ENCODE measurements around the gene EPS15. TPM values are rescaled to one million over a fixed set of nuclear protein-coding genes. Genes with fewer than 3 reads are reported as not detected.
"Not testable (repeated sequence)": the region's sequence is repeated elsewhere in the genome, so short reads cannot be mapped to it uniquely, and the experiment has no call there.

The EPS15 gene
- total RNA-seq, 4 donors from 2014 or later, result 49.8 to 84.3 (median 62.5) TPM

GRCh38 chr1:51537568-51537967 is 18.5 kb upstream of the EPS15 start:
- no peak overlapping the region for H3K4me3 ChIP-seq
- DNase-seq (ENCODE audit: extremely low spot score), result no peak
- 100% methylated on average over 1 of the region's 1 CpG for WGBS
- intact Hi-C loops (cut with DNase I), result loop anchor here (10.0 kb wide), 1 partner anchor 123 kb away; no protein-coding TSS in a partner anchor
- peaks cover 0 to 6% (median 0%) of the 10 kb centered on the region in 4 donors for H3K9me3 ChIP-seq
- H3K36me3 ChIP-seq, result no peaks in the 10 kb centered on the region
- H3K4me1 ChIP-seq, result peaks cover 6 to 8% (median 7%) of the 10 kb centered on the region in 4 donors
- TF ChIP-seq POLR2A (IDR thresholded peaks at IDR 0.05; ENCODE audit: low read depth), result no peak
- no peak for TF ChIP-seq CTCF (IDR thresholded peaks at IDR 0.05)
- TF ChIP-seq POLR2AphosphoS5 (IDR thresholded peaks at IDR 0.05), result no peak
- TF ChIP-seq EP300 (IDR thresholded peaks at IDR 0.05), result no peak
- no peak overlapping the region for H3K27ac ChIP-seq (replicated peaks in 1 of 4)
- no peaks in the 10 kb centered on the region for H3K27me3 ChIP-seq

DNA sequence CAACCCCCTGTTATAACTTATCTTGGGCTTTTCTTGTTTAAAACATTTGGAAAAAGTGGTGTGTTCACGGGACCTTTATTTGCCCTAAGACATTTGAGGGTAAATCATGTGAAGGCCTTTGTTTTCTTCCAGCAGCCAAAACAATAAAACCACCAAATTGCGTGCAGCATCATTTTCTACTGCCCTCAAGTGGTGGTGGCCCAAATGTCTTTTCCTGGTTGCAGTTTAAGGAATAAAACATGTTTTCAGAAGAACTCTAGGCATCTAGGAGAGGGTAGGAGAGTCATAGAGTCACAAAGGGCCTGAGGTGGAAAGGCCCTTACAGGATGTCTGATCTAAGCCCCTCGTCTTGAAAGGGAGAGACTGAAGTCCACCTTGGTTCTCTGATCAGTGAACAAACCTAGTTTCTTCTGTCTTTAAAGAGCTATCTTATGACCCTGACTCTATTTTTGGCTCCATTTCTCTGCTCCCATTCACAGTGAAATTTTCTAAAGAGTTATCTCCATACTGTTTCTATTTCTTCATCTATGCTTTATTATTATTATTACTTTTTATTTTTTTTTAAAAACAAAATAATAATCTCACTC is 16.0 kb upstream of the EPS15 start:
- WGBS, result 19% methylated on average over 3 of the region's 3 CpGs
- no peak for DNase-seq (ENCODE audit: extremely low spot score)

GRCh38 chr1:51534447-51534846 is 15.4 kb upstream of the EPS15 start:
- DNase-seq (ENCODE audit: extremely low spot score), result no peak
- Histone ChIP-seq H3K9me3 (peaks cover 0 to 6% (median 0%) of the 10 kb centered on the region in 4 donors), H3K36me3 (no peaks in the 10 kb centered on the region), H3K4me3 (no peak overlapping the region), H3K27ac (replicated peaks in 1 of 4) (no peak overlapping the region), H3K4me1 (peaks cover 6 to 8% (median 7%) of the 10 kb centered on the region in 4 donors), H3K27me3 (no peaks in the 10 kb centered on the region)
- WGBS, result 68% methylated on average over 3 of the region's 3 CpGs
- intact Hi-C loops (cut with DNase I), result loop anchor here (10.0 kb wide), 1 partner anchor 120 kb away; no protein-coding TSS in a partner anchor
- TF ChIP-seq EP300 (IDR thresholded peaks at IDR 0.05), result no peak

More for the DNA sequence above, 16.0 kb upstream of the EPS15 start:
- Histone ChIP-seq H3K27me3 (no peaks in the 10 kb centered on the region), H3K36me3 (no peaks in the 10 kb centered on the region), H3K4me1 (peaks cover 6 to 8% (median 7%) of the 10 kb centered on the region in 4 donors), H3K9me3 (peaks cover 0 to 6% (median 0%) of the 10 kb centered on the region in 4 donors), H3K27ac (replicated peaks in 1 of 4) (no peak overlapping the region), H3K4me3 (no peak overlapping the region)
- TF ChIP-seq POLR2A (IDR thresholded peaks at IDR 0.05; ENCODE audit: low read depth) (no peak), CTCF (IDR thresholded peaks at IDR 0.05) (peak; percentile 61 to 75 (median 67))
- intact Hi-C loops (cut with DNase I), result loop anchor here (10.0 kb wide), 1 partner anchor 120 kb away; no protein-coding TSS in a partner anchor

DNA sequence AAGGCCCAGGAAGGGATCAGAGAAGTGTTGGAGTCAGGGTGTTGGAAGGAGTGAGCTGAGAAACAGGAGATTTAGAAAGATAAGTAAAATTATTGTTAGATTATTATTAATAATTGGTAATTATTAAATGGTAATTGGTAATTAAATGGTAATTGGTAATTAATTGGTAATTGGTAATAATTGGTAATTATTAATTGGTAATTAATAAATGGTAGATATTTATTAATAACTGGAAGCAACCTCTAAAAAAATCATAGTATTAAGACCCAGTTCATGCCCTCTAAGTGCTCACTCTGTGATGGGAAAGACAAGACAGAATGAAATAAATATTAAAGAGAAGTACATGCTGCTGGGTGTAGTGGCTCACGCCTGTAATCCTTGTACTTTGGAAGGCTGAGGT is 13.8 kb upstream of the EPS15 start:
- DNase-seq (ENCODE audit: extremely low spot score), result no peak
- intact Hi-C loops (cut with DNase I), result loop anchor here (10.0 kb wide), 1 partner anchor 118 kb away; no protein-coding TSS in a partner anchor
- peaks cover 6 to 8% (median 7%) of the 10 kb centered on the region in 4 donors for H3K4me1 ChIP-seq
- 92% methylated on average over 1 of the region's 1 CpG for WGBS
- no peaks in the 10 kb centered on the region for H3K27me3 ChIP-seq
- H3K4me3 ChIP-seq, result no peak overlapping the region
- TF ChIP-seq POLR2A (IDR thresholded peaks at IDR 0.05; ENCODE audit: low read depth), result no peak
- no peak for TF ChIP-seq POLR2AphosphoS5 (IDR thresholded peaks at IDR 0.05)
- no peak for TF ChIP-seq EP300 (IDR thresholded peaks at IDR 0.05)
- TF ChIP-seq CTCF (IDR thresholded peaks at IDR 0.05), result no peak
- no peaks in the 10 kb centered on the region for H3K36me3 ChIP-seq
- H3K27ac ChIP-seq (replicated peaks in 1 of 4), result no peak overlapping the region
- peaks cover 0 to 6% (median 0%) of the 10 kb centered on the region in 4 donors for H3K9me3 ChIP-seq

DNA sequence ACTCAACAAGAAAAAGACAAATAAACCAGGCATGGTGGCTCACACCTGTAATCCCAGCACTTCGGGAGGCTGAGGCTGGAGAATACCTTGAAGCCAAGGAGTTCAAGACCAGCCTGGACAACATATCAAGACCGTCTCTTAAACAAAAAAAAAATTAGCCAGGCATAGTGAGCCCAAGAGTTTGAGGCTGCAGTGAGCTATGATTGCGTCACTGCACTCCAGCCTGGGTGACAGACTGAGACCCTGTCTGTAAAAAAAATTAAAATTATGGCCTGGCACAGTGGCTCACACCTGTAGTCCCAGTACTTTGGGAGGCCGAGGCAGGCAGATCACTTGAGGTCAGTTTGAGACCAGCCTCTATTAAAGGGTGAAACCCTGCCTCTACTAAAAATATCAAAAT is 11.4 kb upstream of the EPS15 start:
- WGBS, result 90% methylated on average over 4 of the region's 4 CpGs
- not testable (repeated sequence) for H3K27ac ChIP-seq (replicated peaks in 1 of 4); H3K9me3 ChIP-seq; DNase-seq (ENCODE audit: extremely low spot score); H3K27me3 ChIP-seq; H3K36me3 ChIP-seq; H3K4me3 ChIP-seq; H3K4me1 ChIP-seq
- intact Hi-C loops (cut with DNase I), result loop anchor here (10.0 kb wide), 1 partner anchor 116 kb away; no protein-coding TSS in a partner anchor

DNA sequence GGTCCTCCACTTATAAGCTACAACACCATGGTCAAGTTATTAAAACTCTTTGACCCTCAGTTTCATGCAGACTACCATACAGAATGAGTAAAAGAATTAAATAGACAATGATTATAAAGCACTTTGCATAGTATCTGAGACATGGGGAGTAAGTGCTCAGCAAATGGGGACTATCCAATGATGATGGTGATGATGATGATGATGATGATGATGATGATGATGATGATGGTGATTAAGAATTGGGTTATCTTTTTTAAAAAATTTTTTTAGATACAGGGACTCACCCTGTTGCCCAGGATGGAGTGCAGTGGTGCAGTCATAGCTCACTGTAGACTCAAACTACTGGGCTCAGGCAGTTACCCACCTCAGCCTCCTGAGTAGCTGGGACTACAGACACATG is 8.1 kb upstream of the EPS15 start:
- intact Hi-C loops (cut with DNase I), result no loop called here
- Histone ChIP-seq H3K4me1 (peaks cover 0 to 2% (median 0%) of the 10 kb centered on the region in 4 donors), H3K27ac (replicated peaks in 1 of 4) (no peak overlapping the region), H3K36me3 (no peaks in the 10 kb centered on the region), H3K4me3 (no peak overlapping the region), H3K27me3 (no peaks in the 10 kb centered on the region), H3K9me3 (no peaks in the 10 kb centered on the region)
- TF ChIP-seq CTCF (IDR thresholded peaks at IDR 0.05), result no peak
- no peak for TF ChIP-seq EP300 (IDR thresholded peaks at IDR 0.05)
- no peak for TF ChIP-seq POLR2A (IDR thresholded peaks at IDR 0.05; ENCODE audit: low read depth)
- TF ChIP-seq POLR2AphosphoS5 (IDR thresholded peaks at IDR 0.05), result no peak
- no peak for DNase-seq (ENCODE audit: extremely low spot score)
